ENCODE results near the gene NOL9. TPM values are rescaled to one million over a fixed set of nuclear protein-coding genes. Genes with fewer than 3 reads are reported as not detected.
A peak's percentile ranks its signal among the peaks of the same experiment; 100 is the strongest.
"Not testable (repeated sequence)": the region's sequence is repeated elsewhere in the genome, so short reads cannot be mapped to it uniquely, and the experiment has no call there.

NOL9 gene
- total and polyA plus RNA-seq, 4 experiments from 2014 or later: 12.7 to 60.9 (median 46.3) TPM

DNA sequence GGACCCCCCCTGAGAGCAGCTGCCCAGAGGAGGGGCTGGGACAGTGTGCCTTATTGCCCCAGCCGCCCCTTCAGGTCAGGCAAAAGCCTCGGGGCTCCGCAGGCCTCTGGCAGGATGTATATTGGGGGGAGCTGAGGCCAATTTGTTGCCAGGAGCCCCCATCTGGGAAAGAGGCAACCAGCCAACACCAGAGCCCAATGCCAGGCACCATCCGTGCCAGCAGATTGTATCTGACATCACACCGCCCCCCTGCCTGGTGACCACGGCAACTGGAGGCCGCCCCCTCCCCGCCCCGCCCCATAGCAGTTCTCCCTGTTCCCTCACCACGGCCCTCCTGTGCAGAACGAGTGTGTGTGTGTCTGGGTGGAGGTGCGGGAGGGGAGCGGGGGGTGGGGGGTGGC lies 59.3 kb downstream of the NOL9 start:
- CTCF ChIA-PET (ENCODE audit: partially characterized antibody): interaction anchor here (1.1 to 12.4 kb wide), 4 partner anchors 9 to 152 kb away, joined by 4 to 158 read pairs (median 4); no protein-coding TSS in a partner anchor
- no peak overlapping the region for H3K4me3 ChIP-seq (ENCODE audit: low read length in 2 of 2)
- Mint-ChIP-seq H3K27ac (peak overlapping the region in 1 of 7 donors; percentile 30), H3K4me3 (no peak overlapping the region), H3K27me3 (peaks cover 0 to 1% of the 10 kb centered on the region in 2 donors), H3K9me3 (no peaks in the 10 kb centered on the region), H3K4me1 (peaks cover 19 to 50% (median 35%) of the 10 kb centered on the region in 4 donors), H3K36me3 (peaks cover 0 to 2% of the 10 kb centered on the region in 2 donors)
- H3K9me3 ChIP-seq (ENCODE audit: control insufficient read depth in 1 of 2, low read length in 2 of 2): no peaks in the 10 kb centered on the region
- no peaks in the 10 kb centered on the region for H3K27me3 ChIP-seq (ENCODE audit: insufficient read depth, low read length)
- H3K27ac ChIP-seq (ENCODE audit: low read depth, low read length): no peak overlapping the region
- intact Hi-C loops (cut with micrococcal nuclease): no loop called here
- no peak for DNase-seq
- H3K36me3 ChIP-seq (ENCODE audit: insufficient read depth, low read length): no peaks in the 10 kb centered on the region
- peaks cover 28% of the 10 kb centered on the region for H3K4me1 ChIP-seq (ENCODE audit: insufficient read depth, low read length)
- POLR2A ChIA-PET (ENCODE audit: partially characterized antibody): interaction anchor here (1.8 kb wide), 1 partner anchor 59 kb away, joined by 5 read pairs; the partner anchor contains the start of gene NOL9

DNA sequence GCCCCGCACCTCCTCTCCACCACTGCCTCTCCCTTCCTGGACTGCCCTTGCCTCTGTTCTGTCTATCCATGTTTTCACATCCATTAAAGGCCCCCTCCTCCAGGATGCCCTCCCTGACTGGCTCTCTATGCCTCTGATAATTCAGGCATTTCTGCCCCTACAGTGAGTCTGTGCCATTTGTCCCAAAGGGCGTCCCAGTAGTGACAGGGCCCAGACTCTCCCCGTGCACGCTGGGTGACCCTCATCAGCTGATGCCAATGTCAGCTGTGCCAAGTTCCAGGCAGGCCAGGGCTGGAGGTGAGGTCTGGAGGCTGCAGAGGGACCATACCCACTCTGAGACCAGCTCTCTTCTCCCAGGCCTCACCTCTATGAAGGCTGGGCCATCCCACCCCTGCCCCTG lies 59.7 kb downstream of the NOL9 start:
- peaks cover 0 to 2% of the 10 kb centered on the region in 2 donors for H3K36me3 Mint-ChIP-seq
- Histone ChIP-seq H3K36me3 (ENCODE audit: insufficient read depth, low read length) (no peaks in the 10 kb centered on the region), H3K4me3 (ENCODE audit: low read length in 2 of 2) (no peak overlapping the region), H3K27me3 (ENCODE audit: insufficient read depth, low read length) (no peaks in the 10 kb centered on the region), H3K9me3 (ENCODE audit: control insufficient read depth in 1 of 2, low read length in 2 of 2) (no peaks in the 10 kb centered on the region), H3K27ac (ENCODE audit: low read depth, low read length) (no peak overlapping the region), H3K4me1 (ENCODE audit: insufficient read depth, low read length) (peaks cover 29% of the 10 kb centered on the region)
- H3K9me3 Mint-ChIP-seq: no peaks in the 10 kb centered on the region
- intact Hi-C loops (cut with micrococcal nuclease): no loop called here
- ChIA-PET POLR2A (ENCODE audit: partially characterized antibody) (interaction anchor here (1.7 to 1.8 kb wide), 2 partner anchors 59 to 109 kb away, joined by 5 read pairs; partner anchors contain the start of gene NOL9), CTCF (ENCODE audit: partially characterized antibody) (interaction anchor here (0.7 to 12.4 kb wide), 4 partner anchors 9 to 153 kb away, joined by 3 to 158 read pairs (median 4); no protein-coding TSS in a partner anchor)
- peak overlapping the region; percentile 6 to 68 (median 24) for H3K27ac Mint-ChIP-seq
- no peak for DNase-seq
- peaks cover 0 to 1% of the 10 kb centered on the region in 2 donors for H3K27me3 Mint-ChIP-seq
- H3K4me1 Mint-ChIP-seq: peaks cover 19 to 54% (median 35%) of the 10 kb centered on the region in 4 donors
- no peak overlapping the region for H3K4me3 Mint-ChIP-seq

DNA sequence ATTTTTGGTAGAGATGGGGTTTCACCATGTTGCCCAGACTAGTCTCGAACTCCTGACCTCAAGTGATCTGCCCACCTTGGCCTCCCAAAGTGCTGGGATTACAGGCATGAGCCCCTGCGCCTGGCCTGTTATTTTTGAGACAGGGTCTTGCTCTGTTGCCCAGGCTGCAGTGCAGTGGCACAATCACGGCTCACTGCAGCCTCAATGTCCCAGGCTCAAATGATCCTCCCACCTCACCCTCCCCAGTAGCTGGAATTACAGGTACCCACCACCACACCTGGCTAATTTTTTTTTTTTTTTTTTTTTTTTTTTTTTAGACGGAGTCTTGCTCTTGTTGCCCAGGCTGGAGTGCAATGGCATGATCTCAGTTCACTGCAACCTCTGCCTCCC lies 60.5 kb downstream of the NOL9 start:
- H3K27ac ChIP-seq (ENCODE audit: low read depth, low read length); H3K4me3 ChIP-seq (ENCODE audit: low read length in 2 of 2); DNase-seq; intact Hi-C loops (cut with micrococcal nuclease); H3K9me3 ChIP-seq (ENCODE audit: control insufficient read depth in 1 of 2, low read length in 2 of 2); H3K9me3 Mint-ChIP-seq; H3K36me3 ChIP-seq (ENCODE audit: insufficient read depth, low read length); H3K4me3 Mint-ChIP-seq; H3K27me3 Mint-ChIP-seq; H3K36me3 Mint-ChIP-seq; H3K27me3 ChIP-seq (ENCODE audit: insufficient read depth, low read length): not testable (repeated sequence)
- ChIA-PET POLR2A (ENCODE audit: partially characterized antibody) (interaction anchor here (1.3 to 5.6 kb wide), 4 partner anchors 8 to 110 kb away, joined by 3 to 38 read pairs (median 16); no protein-coding TSS in a partner anchor), CTCF (ENCODE audit: partially characterized antibody) (interaction anchor here (0.7 to 12.4 kb wide), 6 partner anchors 53 to 154 kb away, joined by 3 to 158 read pairs (median 4); partner anchors contain the start of genes NOL9 and TAS1R1)
- Mint-ChIP-seq H3K27ac (peak overlapping the region in 1 of 7 donors; percentile 50), H3K4me1 (peaks cover 19 to 54% (median 35%) of the 10 kb centered on the region in 4 donors)
- peaks cover 29% of the 10 kb centered on the region for H3K4me1 ChIP-seq (ENCODE audit: insufficient read depth, low read length)

DNA sequence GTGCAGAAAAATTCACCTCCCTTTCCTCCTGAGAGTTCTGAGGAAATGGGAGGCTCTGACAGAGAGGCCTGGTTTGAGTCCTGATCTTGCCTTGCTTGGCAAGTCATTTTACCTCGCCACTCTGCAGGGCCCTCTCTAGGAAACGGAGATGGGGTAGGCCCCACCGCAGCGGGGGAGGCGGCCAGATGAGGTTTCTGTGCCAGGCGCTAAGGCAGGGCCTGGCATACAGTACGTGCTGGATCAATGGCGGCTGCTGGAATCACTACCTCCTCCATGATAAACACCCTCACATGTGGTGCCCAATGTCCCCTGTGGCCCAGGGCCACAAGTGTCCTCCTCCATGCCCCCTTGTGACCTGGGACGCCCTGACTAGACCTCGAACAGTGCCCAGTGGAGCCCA lies 62.3 kb downstream of the NOL9 start:
- Histone ChIP-seq H3K9me3 (ENCODE audit: control insufficient read depth in 1 of 2, low read length in 2 of 2) (no peaks in the 10 kb centered on the region), H3K36me3 (ENCODE audit: insufficient read depth, low read length) (no peaks in the 10 kb centered on the region), H3K27ac (ENCODE audit: low read depth, low read length) (no peak overlapping the region), H3K4me1 (ENCODE audit: insufficient read depth, low read length) (peaks cover 23% of the 10 kb centered on the region), H3K4me3 (ENCODE audit: low read length in 2 of 2) (no peak overlapping the region), H3K27me3 (ENCODE audit: insufficient read depth, low read length) (no peaks in the 10 kb centered on the region)
- H3K4me1 Mint-ChIP-seq: peaks cover 16 to 57% (median 33%) of the 10 kb centered on the region in 4 donors
- peaks cover 2 to 3% of the 10 kb centered on the region in 2 donors for H3K27me3 Mint-ChIP-seq
- H3K27ac Mint-ChIP-seq: peak overlapping the region in 6 of 7 donors; percentile 18 to 82 (median 56)
- no peak for DNase-seq
- H3K9me3 Mint-ChIP-seq: no peaks in the 10 kb centered on the region
- intact Hi-C loops (cut with micrococcal nuclease): no loop called here
- ChIA-PET CTCF (ENCODE audit: partially characterized antibody) (interaction anchor here (1.8 to 12.4 kb wide), 7 partner anchors 15 to 156 kb away, joined by 7 to 158 read pairs (median 26); partner anchors contain the start of genes HES2, NOL9 and TAS1R1), POLR2A (ENCODE audit: partially characterized antibody) (interaction anchor here (2.1 to 5.6 kb wide), 5 partner anchors 32 to 110 kb away, joined by 8 to 38 read pairs (median 23); partner anchors contain the start of genes KLHL21, NOL9 and TAS1R1)
- peak overlapping the region in 6 of 8 donors; percentile 75 to 89 (median 82) for H3K4me3 Mint-ChIP-seq
- H3K36me3 Mint-ChIP-seq: peaks cover 0 to 2% of the 10 kb centered on the region in 2 donors

DNA sequence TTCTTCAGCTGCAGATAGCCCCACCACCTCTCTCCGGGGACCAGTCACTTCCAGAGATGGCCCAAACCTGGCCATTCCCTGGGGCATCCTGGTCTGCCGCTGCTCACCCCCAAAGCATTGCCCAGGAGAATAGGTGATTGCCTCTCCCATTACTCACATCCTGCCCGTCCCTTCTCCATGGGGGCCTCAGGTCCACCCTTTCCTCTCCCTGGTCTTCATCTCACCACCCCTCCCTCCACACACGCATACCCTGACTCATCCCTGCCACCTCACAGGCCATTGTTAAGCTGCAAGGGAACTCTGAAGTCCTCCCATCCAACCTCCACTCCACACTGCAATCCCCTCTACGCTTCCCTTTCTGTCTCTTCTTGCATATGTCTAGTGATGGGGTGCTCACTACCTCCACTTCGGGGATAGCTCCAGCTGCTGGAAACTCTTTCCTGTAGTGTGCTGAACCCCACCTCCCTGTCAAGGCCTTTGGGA lies 62.8 kb downstream of the NOL9 start, which contains the start of gene PLEKHG5:
PLEKHG5 (minus strand) TSS at position 188 of the 483 bp plus-strand sequence. CDS start 14,096 bp downstream, outside the sequence.
- Histone ChIP-seq H3K27ac (ENCODE audit: low read depth, low read length) (peak within 1 kb of the TSS; percentile 57), H3K4me1 (ENCODE audit: insufficient read depth, low read length) (peaks cover 22% of the 10 kb centered on the region), H3K36me3 (ENCODE audit: insufficient read depth, low read length) (no peaks in the 10 kb centered on the region), H3K9me3 (ENCODE audit: control insufficient read depth in 1 of 2, low read length in 2 of 2) (no peaks in the 10 kb centered on the region), H3K27me3 (ENCODE audit: insufficient read depth, low read length) (no peaks in the 10 kb centered on the region), H3K4me3 (ENCODE audit: low read length in 2 of 2) (peak within 1 kb of the TSS; percentile 42 to 80)
- intact Hi-C loops (cut with micrococcal nuclease): no loop called here
- H3K4me3 Mint-ChIP-seq: peak within 1 kb of the TSS; percentile 75 to 89 (median 82)
- CTCF ChIA-PET (ENCODE audit: partially characterized antibody): interaction anchor here (1.3 to 12.4 kb wide), 14 partner anchors 8 to 156 kb away, joined by 3 to 158 read pairs (median 11); partner anchors contain the start of genes HES2, KLHL21, NOL9 and TAS1R1
- H3K27me3 Mint-ChIP-seq: peaks cover 3 to 4% of the 10 kb centered on the region in 2 donors
- peak within 1 kb of the TSS; percentile 18 to 82 (median 58) for H3K27ac Mint-ChIP-seq
- no peaks in the 10 kb centered on the region for H3K9me3 Mint-ChIP-seq
- peaks cover 17 to 57% (median 33%) of the 10 kb centered on the region in 4 donors for H3K4me1 Mint-ChIP-seq
- POLR2A ChIA-PET (ENCODE audit: partially characterized antibody): interaction anchor here (0.7 to 5.6 kb wide), 10 partner anchors 16 to 294 kb away, joined by 3 to 38 read pairs (median 11); partner anchors contain the start of genes KLHL21, NOL9, TAS1R1 and TNFRSF25
- no peak for DNase-seq
- peaks cover 0 to 2% of the 10 kb centered on the region in 2 donors for H3K36me3 Mint-ChIP-seq

DNA sequence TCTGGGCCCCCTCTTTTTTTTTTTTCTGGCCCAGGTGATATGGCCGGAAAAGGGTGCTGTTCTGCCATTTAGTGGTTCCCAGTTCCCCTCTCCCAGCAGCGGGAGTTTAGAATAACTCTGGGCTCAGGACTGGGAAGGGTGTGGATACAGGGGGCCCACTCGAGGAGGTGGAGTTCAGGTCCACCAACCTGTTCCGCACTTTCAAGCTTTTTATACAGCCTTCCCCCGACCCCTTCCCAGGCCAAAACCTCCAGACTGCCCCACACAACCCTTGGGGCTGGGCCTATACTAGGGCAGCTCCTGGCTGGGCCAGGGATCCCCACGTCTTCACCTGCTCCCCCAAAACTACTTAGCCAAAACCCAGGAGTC lies 63.2 kb downstream of the NOL9 start:
- intact Hi-C loops (cut with micrococcal nuclease): no loop called here
- ChIA-PET CTCF (ENCODE audit: partially characterized antibody) (interaction anchor here (1.2 to 12.4 kb wide), 18 partner anchors 8 to 156 kb away, joined by 3 to 158 read pairs (median 8); partner anchors contain the start of genes HES2, KLHL21, NOL9 and TAS1R1), POLR2A (ENCODE audit: partially characterized antibody) (interaction anchor here (0.6 to 5.6 kb wide), 13 partner anchors 16 to 293 kb away, joined by 3 to 38 read pairs (median 8); partner anchors contain the start of genes KLHL21, NOL9, TAS1R1 and TNFRSF25)
- H3K27ac Mint-ChIP-seq: peak overlapping the region; percentile 3 to 82 (median 55)
- peaks cover 18 to 57% (median 34%) of the 10 kb centered on the region in 4 donors for H3K4me1 Mint-ChIP-seq
- peak overlapping the region; percentile 75 to 89 (median 82) for H3K4me3 Mint-ChIP-seq
- H3K9me3 ChIP-seq (ENCODE audit: control insufficient read depth in 1 of 2, low read length in 2 of 2): no peaks in the 10 kb centered on the region
- peak overlapping the region; percentile 42 to 80 for H3K4me3 ChIP-seq (ENCODE audit: low read length in 2 of 2)
- peaks cover 0 to 2% of the 10 kb centered on the region in 2 donors for H3K36me3 Mint-ChIP-seq
- peaks cover 24% of the 10 kb centered on the region for H3K4me1 ChIP-seq (ENCODE audit: insufficient read depth, low read length)
- peaks cover 4% of the 10 kb centered on the region for H3K27me3 ChIP-seq (ENCODE audit: insufficient read depth, low read length)
- H3K36me3 ChIP-seq (ENCODE audit: insufficient read depth, low read length): no peaks in the 10 kb centered on the region
- H3K27ac ChIP-seq (ENCODE audit: low read depth, low read length): peak overlapping the region; percentile 57
- H3K9me3 Mint-ChIP-seq: no peaks in the 10 kb centered on the region
- DNase-seq: no peak
- peaks cover 5 to 9% of the 10 kb centered on the region in 2 donors for H3K27me3 Mint-ChIP-seq

Data from CD4-positive, alpha-beta memory T cell (primary cell).